Measurements from ENCODE around the gene ITGA8.
A peak's percentile ranks its signal among the peaks of the same experiment; 100 is the strongest.
"Not testable (repeated sequence)": the region's sequence is repeated elsewhere in the genome, so short reads cannot be mapped to it uniquely, and the experiment has no call there.

ITGA8 gene

DNA sequence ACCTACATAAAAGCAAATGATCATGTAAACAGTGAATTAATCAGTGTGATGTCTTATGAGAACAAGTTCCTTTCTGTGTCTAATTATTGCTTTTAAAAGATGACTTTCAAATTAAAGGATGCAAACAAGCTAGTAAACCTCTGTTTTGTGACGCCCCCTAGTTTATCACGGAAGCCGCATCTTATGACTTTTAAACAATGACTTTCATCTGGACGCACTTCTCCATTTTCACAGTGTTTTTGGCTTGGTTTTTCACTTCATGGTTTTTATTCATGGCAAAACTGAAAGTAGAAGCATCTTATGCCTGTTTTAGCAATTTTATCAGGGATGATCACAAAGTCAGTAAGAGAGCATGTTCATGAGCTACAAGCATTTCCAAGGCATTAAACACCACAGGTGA, 35.0 kb downstream of the ITGA8 start:
- DNase-seq = no peak

DNA sequence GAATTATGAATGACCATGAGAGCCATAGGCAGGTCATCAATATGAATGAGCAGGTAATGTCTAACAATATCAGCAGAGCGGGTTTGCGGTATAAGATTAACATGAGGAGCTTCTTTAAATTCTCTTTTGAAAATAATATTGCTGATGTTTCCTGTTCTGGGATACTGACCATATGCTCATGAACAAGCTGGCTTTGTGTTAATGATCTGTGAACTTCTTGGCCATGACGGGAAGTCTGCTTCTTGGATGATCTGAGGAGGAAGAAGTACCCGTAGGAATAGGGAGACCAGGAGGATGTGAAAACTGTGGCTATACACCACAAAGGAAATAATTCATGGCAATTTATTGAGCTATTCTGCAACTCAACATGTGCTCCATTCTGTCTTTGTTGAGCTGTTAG, 38.6 kb downstream of the ITGA8 start:
- DNase-seq = no peak

DNA sequence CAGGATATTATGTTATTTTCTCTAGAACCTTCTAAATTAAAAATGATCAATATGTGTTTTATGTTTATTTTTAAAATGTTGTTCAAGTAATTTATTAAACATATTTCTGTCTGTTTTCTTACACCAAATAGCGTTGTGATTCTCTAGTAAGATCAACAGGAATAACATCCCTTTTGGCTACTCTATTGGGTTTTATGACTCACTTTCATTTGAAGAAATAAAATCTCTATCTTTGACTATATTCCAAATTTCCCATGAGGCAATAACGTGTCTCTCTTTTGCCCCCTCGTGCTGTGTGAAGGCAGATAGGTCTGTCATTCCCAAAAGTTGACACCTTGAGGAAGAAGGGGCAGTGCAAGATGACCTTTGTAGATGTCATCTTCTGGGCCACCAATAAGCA, 40.9 kb downstream of the ITGA8 start:
- DNase-seq = no peak

DNA sequence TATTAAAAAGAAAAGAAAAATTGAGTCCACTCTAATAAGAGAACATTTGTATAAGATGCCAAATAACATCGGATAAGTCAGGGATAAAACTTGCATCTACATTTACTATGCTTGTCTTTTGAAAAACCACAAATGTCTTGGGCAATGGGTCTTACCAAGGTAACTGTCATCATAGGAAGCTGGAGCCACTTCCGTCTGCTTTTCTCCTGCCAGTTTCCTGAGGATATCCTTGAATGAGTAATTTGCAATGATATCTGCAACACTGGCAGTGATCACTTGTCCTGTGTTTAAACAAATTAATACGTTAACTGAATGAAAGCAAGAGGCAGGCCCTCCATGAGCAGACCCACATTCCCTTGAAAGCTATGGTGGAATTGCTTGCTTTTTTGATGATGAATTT, 47.3 kb downstream of the ITGA8 start:
- DNase-seq = no peak

DNA sequence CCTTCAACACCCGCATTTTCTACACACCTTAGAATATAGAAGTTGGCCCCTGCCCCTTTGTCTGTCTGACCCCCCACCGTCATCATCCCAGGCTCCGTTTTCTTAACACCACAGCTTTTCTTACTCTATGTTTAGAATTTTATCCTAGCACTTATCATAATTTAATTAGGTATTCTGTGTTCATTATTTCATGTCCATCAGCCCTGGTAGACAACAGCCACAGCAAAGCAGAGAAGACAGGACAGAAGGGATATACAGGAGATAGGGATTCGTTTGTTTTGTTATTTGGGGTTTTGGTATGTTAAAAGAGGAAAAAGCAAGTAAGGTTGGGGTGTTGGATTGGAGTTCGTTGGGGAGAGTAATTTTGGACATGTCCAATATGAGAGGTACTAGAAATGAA, 48.8 kb downstream of the ITGA8 start:
- DNase-seq = no peak

DNA sequence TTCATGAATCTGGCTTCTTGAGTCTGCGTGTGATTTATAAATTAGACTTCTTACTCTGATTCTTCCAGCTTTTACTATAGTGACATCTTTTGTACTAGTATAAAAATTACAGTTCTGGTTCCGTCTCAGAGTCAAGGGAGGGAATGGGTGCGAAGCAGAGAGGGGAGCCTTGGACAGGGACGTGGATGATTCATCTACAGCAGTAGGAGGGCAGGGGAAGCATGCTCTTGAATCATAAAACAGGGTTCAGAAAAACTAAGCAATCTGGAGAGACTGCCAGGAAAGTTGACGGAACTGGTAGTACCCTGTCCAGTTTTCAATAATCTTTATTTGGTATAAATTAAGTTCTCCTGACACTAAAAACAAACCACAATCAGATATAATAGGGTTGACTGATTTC, 58.1 kb downstream of the ITGA8 start:
- no peak for DNase-seq

DNA sequence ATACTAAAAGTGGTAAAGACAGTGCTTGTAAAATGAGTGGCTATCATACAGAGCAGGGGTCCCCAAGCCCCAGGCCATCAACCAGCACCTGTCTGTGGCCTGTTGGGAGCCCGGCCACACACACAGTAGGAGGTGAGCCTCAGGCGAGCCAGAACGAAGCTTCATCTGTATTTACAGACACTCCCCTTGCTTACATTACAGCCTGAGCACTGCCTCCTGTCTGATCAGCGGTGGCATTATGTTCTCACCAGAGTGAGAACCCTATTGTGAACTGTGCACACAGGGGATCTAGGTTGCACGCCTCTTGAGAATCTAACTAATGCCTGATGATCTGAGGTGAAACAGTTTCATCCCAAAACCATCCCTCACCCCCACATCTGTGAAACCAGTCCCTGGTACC, 58.7 kb downstream of the ITGA8 start:
- DNase-seq = no peak

DNA sequence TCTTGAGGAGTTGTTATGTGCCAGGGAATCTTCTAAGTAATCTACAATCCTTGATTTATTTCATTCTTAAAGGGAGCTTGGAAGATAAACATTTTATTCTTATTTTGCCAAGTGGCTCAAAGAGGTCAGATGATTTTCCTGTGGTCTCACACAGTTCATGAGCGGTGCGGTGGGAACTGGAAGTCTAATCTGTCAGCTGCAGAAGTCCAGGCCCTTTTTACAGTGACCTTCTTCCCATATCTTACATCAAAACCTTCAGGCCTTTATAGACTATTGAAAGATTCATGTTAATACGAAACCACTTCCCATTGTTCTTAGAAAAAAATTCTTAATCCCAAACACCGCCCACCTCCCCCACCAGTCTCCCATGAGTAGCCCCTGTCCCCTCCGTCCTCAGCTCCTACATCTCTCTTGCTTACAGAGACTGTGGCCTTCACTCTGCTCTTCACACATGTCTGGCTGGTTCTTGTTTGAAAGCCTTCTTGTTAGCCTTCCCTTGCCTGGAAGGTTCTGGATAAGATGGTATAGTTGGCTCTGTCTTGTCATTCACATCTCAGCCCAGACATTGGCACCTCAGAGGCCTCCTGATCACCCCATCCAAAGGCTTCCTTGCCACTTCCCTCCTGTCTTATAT, 61.5 kb downstream of the ITGA8 start:
- no peak for DNase-seq

DNA sequence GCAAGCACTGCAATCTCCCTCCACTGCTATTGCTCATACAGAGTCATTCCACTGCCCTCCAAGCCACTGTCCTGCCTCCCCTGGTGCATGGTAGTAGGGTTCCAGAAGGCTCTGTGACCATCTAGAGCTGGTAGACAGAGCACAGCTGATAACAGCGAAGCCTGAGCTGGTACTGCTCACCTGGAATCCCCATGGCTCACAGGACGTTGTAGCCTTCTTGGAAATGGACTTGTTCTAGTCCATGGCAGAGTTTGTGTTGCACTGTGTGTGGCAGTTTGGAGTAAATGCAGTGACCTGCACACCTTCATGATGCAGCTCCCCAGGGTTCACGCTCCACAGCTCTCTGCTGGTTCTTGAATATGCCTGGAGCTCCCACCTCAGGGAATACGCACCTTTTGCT, 67.0 kb downstream of the ITGA8 start:
- DNase-seq = no peak

DNA sequence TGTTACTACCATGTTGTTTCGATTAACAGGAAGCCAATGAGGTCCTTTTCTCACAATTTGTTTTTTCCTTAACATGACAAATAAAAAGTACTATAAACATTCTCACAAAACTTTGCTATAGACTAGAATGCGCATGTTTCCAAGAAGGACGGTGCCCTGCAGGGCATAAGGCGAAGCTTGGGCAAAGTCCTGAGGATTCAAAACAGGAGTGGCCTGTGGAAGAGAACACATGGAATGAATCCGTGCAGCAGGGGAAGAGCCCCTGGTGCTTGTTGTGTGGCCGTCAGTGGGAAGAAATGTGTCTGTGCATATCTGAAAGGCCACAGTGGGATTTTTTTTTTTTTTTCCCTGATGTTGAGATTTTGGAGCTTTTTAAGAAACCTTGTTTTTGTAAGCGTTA, 67.6 kb downstream of the ITGA8 start:
- no peak for DNase-seq

DNA sequence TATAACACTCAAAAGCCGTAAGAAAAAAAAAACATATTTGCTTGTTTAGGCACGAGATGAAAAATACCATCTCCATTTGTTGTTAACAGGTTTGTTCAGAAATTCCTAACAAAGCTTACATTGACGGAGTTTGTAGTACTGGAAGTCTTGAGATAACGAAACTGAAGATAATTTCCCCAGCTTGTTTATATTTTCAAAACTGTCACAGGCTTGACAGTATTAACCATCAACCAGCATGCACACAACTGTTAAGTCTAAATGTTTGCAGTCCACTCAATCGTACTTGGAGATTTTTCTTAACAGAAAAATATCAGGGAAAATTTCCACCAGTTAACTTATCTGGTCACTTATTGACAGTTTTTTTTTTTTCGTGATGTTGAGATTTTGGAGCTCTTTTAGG, 68.5 kb downstream of the ITGA8 start:
- no peak for DNase-seq

DNA sequence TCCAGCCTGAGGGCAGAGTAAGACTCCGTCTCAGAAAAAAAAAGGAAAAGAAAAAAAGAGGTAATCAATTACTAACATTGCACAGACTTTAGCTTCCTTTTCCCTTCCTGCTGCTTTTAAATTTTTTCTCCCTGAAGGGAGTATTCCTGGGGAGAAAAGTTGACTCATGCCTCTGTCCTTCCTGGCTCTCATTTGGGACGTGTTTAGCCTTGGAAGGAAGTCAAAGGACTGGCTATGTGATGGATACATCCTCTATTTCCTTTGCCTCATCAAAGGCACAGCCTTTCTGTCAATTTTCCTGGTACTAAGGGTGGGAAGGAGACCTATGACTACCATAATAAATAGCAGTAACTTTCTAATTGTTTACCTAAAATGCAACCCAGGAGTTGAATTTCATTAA, 77.6 kb downstream of the ITGA8 start:
- no peak for DNase-seq

DNA sequence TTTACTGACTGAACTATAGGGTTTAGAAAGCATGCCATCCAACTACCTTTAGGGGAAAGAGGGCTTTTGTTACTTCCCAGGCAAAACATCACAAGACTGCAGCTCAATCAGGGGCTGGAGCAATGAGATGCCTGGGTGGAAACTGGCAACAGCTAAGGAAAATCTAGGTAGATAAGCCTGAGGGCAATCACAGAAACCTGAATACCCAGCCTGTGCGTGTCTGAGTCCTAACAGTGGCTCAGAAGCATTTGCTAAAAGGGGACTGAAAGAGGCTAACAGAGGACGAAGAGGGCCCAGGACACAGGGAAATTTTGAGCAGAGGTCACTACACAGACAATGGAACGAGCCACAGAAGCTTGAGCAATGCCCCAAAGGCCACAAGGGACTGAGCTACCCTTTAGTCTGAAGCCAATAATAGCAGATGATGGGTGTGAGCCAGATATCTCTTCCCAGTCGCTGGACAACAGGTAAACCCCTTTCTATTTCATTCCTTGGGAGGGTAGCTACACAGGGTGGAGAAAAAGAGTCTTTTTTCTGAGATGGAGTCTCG, 79.1 kb downstream of the ITGA8 start:
- no peak for DNase-seq

DNA sequence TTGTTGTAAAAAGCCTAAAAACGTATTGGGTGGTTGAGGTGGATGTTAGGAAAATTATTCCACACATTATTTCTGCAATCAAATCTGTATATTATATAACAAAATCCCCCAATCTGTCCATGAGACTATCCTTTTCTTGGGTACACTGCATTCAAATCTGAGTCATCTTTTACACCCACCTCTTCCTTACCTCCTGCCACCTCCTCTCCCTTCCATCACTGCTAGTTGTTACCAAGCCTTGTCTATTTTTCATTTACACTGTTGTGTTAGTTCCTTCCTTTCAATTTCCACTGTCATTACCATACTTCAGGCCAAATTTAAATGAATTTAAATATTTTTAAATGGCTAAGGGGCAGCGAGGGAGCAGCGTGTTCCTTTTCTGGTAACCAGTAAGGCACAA, 83.3 kb downstream of the ITGA8 start:
- DNase-seq = peak in 2 of 58 donors; percentile 1 to 19

DNA sequence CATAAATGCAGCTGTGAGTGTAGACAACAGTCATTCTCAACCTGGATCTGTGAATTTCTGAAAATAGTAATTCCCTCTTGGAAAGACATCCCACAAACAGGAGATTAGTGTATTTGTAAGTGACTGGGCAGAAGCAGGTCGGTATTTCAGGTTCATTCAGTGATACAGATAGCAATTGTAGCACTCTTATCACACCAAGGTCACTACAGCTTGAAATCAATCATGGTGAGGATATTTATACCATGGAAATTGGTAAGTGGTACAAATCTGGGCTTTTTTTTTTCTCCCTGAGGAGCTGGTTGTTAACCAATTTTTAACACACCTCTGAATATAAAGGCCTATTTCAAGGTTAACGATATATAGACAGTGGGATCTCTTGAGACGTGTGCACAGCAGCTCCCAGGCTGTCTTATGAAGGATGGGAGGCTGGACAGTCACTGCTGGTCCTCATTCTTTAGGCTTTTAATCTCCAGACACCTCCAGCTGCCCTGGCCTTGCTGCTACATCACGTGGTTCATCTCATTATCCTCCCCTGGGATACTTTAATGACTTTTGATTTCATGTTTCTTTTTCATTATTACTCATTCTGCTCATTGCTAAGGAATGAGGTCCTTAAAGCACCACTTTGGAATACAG, 87.1 kb downstream of the ITGA8 start:
- no peak for DNase-seq

DNA sequence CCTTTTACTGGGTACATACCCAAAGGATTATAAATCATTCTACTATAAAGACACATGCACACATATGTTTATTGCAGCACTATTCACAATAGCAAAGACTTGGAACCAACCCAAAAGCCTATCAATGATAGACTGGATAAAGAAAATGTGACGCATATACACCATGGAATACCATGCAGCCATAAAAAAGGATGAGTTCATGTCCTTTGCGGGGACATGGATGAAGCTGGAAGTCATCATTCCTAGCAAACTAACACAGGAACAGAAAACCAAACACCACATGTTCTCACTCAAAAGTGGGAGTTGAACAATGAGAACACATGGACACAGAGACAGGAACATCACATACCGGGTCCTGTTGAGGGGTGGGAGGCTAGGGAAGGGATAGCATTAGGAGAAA, 88.5 kb downstream of the ITGA8 start:
- DNase-seq = not testable (repeated sequence)

DNA sequence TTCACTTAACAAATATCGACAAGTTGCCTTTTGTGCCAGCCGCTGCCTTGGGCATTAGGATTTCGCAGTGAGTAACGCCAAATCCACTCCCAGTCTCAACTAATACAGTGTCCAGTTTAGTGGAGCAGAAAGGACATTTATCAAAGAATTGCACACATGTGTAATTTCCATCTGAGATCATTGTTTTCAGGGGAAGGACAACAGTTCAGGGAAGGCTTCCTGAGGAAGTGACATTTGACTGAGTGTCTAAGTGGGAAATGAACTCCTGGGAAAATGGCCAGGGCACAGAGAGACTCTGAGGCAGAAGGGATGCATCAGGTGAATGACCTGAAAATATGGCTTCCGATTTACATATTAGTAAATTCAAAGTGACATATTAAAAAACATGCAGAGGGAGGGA, 89.4 kb downstream of the ITGA8 start:
- DNase-seq = no peak

DNA sequence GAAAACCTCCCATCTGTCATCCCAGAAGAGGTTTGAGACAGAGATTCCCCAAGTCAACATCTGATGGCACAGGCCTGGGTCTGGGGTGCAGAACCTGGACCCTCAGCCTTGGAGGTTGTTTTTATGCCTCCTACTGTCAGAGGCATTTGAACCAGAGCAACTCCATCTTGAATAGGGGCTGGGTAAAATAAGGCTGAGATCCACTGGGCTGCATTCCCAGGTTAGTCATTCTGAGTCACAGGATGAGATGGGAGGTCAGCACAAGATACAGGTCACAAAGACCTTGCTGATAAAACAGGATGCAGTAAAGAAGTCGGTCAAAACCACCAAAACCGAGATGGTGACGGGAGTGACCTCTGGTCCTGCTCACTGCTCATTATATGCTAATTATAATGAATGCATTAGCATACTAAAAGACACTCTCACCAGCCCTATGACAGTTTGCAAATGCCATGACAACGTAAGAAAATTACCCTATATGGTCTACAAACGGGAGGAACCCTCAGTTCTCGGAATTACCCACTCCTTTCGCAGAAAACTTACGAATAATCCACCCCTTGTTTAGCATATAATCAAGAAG, 92.0 kb downstream of the ITGA8 start:
- DNase-seq = no peak

DNA sequence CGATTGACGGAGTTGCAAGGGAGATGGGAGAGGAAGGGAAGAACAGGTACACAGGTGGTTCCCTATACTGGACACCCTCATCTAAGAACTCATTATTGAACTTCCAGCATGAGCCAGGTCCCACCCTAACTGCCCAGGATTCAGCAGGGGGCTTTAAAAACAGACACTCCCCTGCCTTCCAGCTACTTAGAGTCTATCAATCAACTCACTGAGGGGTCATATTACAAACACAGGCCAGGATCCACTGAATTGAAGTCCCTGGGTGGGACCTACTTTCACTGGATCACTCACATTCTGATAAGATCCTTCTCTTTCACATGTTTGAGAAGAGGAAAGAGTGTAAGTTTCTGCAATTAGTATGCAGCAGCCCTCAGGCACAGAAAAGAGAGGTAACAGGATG, 92.8 kb downstream of the ITGA8 start:
- DNase-seq = no peak

DNA sequence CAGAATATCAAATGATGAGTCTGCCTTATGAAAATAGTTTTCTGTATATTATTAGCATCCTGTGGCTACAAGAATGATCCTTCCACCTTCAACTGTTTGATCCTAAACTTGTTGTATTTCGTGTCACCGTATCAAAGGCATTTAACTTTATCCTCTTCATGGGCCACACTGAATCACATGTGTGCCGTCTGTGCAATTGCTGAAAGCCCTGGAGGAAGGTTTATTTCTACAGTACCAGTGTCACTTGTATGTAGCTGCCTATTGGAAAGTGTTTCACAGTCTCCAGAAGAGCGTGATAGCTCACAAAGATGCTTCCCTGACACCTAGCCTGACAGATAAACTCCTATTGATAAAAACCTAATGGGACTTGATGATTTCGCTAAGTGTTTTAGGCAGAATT, 94.5 kb downstream of the ITGA8 start:
- no peak for DNase-seq

DNA sequence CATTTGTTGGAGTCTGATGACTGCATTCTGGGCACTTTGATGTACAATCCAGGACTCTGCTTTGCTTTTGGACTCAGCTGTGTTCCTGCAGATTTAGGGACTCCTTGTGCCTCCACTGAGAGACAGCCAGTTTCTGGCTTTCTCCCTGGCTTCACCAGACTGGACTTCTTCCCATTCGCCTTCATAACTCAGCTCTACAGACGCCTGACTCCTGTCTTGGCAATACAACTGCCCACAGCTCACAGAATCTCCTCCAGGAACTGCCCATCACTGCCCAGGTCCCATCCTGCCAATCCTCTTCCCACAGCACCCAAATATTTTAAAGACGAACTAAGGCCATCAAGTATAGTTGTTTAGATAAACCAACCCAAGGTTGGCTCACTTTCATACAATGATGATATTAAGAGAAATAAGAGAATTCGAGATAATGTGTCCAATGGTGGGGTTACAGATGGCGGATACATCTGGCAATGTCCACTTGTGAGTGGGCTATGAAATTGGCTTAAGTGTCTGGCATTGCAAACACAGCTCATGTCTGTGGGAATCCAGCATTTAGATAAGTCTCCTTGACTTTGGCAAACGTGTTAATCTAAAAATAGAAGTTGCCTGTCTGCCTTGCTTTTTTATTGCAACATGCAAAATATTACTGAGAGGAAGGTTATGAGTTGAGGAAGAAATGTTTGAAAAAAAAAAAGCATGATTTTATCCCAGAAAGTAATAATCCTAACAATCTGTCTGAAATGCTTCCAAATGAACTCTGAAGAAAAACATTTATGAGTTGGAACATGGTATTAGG, 95.1 kb downstream of the ITGA8 start:
- DNase-seq = peak in 1 of 58 donors; percentile 5

DNA sequence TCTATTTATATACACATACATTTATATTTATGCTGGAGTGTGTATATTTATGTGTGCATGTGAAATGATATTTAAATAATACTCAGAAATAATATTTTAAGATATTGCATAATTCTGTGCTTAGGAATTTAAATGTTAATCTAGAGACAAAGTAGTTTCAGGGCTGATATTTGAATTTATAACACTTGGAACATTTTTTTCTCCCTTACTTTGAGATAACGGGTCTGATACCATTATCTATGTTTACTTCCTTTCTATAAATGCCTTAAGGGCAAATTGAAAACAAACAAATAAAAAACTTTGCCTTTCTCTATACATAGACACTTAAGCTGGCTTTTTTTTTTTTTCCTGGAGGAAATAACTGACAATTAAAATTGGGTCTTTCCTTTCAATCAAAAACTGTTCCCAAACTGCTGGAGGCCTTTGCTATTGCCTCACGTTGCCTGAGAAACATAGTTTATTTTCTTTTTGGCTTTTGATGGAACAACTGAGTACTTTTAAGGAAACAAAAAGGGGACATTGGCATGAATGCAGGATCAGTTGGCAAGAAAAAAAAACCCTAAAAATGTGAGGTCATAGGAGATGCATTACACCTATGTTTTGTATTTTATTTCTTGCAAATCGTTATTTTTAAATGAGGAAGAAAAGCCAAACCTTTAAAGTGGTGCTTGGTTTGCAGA, 98.7 kb downstream of the ITGA8 start:
- no peak for DNase-seq
